Stomach (tissue), 9 donors: Measurements from ENCODE around the gene EIF3B. TPM values are rescaled to one million over a fixed set of nuclear protein-coding genes. Genes with fewer than 3 reads are reported as not detected.
"Not testable (repeated sequence)": the region's sequence is repeated elsewhere in the genome, so short reads cannot be mapped to it uniquely, and the experiment has no call there.

ENCODE experiments used
- DNase-seq, 2 donors: peaks; one replicate each; pipeline versions ENCODE4 v3.0.0 to v3.0.0-alpha.2; 2013 to 2019
- H3K27ac ChIP-seq, 5 donors: fragments of 200-600 bp in 4 of 5; sonication (generic) in 4 of 5; one replicate each; pipeline ENCODE4 v1.5.1; 2013 to 2019; ENCODE audit warnings: mild to moderate bottlenecking in 1 of 5, moderate library complexity in 1 of 5
- H3K27me3 ChIP-seq, 3 donors: fragments of 200-600 bp; sonication (generic); one replicate each; pipeline ENCODE4 v1.5.1; 2017 to 2019; ENCODE audit warnings: mixed run types in 1 of 3
- H3K36me3 ChIP-seq, 4 donors: fragments of 200-600 bp; sonication (generic); 1 replicate in 3 of 4; 2 replicates in 1 of 4; pipeline ENCODE4 v1.5.1; 2016 to 2019
- H3K4me1 ChIP-seq, 4 donors: fragments of 200-600 bp; sonication (generic); one replicate each; pipeline ENCODE4 v1.5.1; 2016 to 2019
- H3K4me3 ChIP-seq, 4 donors: fragments of 200-600 bp; sonication (generic) in 3 of 4; one replicate each; pipeline ENCODE4 v1.5.1; 2016 to 2019; ENCODE audit warnings: mild to moderate bottlenecking in 1 of 4
- H3K9me3 ChIP-seq, 4 donors: fragments of 200-600 bp; sonication (generic); one replicate each; pipeline ENCODE4 v1.5.1; 2016 to 2019
- EP300 ChIP-seq: sonication (generic); formaldehyde crosslinking; IDR thresholded peaks from one replicate; pipeline ENCODE4 v1.6.1; 2017; ENCODE audit warnings: antibody characterized with exemption
- POLR2A ChIP-seq, 4 donors: fragments of 450-650 bp; IDR thresholded peaks; one replicate each; pipeline ENCODE4 v1.6.1; 2016; ENCODE audit warnings: antibody characterized with exemption in 4 of 4, control low read depth in 2 of 4, mild to moderate bottlenecking in 1 of 4, moderate library complexity in 1 of 4
- POLR2AphosphoS5 ChIP-seq, 3 donors: sonication (generic); formaldehyde crosslinking; IDR thresholded peaks; one replicate each; pipeline ENCODE4 v1.6.1; 2016; ENCODE audit warnings: antibody characterized with exemption in 3 of 3
- WGBS, 5 donors: extraction: QIAGEN DNeasy Blood & Tissue Kit in 3 of 5; methylation state at CpG; one replicate each; pipeline versions ENCODE4 v1.1.5 to v1.1.7; 2013 to 2018; 5-methylcytosine and 5-hydroxymethylcytosine counted together
- intact Hi-C: fragments of 100-400 bp; cut with DNase I; formaldehyde crosslinking; loops from one replicate; pipeline ENCODE4 v1.15.1; 2023; ENCODE audit warnings: low total_unique reads
- polyA plus RNA-seq, 3 donors: library from polyadenylated mRNA; stranded (reverse); fragments of 200-250 nt; gene quantifications; one replicate each; pipeline ENCODE4 v1.2.3, GENCODE V29; 2013
- total RNA-seq, 5 donors: library from RNA; depleted of rRNA; stranded (reverse); fragments of >200 nt; gene quantifications; one replicate each; pipeline versions ENCODE4 v1.1.0 to v1.2.3, GENCODE V29; 2014 to 2016
- TF ChIP-seq, protein P1 (sequence below), 7 experiments: fragments of 450-650 bp in 4 of 7; fragments of 200-600 bp in 3 of 7; sonication (generic) in 3 of 7; IDR thresholded peaks; one replicate each; pipeline ENCODE4 v1.5.1; 2016 to 2019; ENCODE audit warnings: antibody characterized with exemption in 7 of 7, control low read depth in 2 of 7, mild to moderate bottlenecking in 1 of 7
- donor health status: healthy with polysubstance abuse.
- donor health status: Bipolar disorder and iron deficiency.
- donor health status: healthy.

The EIF3B gene
- total and polyA plus RNA-seq, 8 donors: 64.8 to 373 (median 131) TPM

GRCh38 chr7:2381881-2382509 lies 27.4 kb downstream of the EIF3B start:
- peaks cover 34 to 65% (median 59%) of the 10 kb centered on the region in 4 donors for H3K36me3 ChIP-seq
- no peak for DNase-seq
- H3K4me3 ChIP-seq: no peak overlapping the region
- H3K27ac ChIP-seq: no peak overlapping the region
- H3K27me3 ChIP-seq: no peaks in the 10 kb centered on the region
- TF ChIP-seq POLR2AphosphoS5 (IDR thresholded peaks at IDR 0.05): no peak
- TF ChIP-seq, protein P1, sequence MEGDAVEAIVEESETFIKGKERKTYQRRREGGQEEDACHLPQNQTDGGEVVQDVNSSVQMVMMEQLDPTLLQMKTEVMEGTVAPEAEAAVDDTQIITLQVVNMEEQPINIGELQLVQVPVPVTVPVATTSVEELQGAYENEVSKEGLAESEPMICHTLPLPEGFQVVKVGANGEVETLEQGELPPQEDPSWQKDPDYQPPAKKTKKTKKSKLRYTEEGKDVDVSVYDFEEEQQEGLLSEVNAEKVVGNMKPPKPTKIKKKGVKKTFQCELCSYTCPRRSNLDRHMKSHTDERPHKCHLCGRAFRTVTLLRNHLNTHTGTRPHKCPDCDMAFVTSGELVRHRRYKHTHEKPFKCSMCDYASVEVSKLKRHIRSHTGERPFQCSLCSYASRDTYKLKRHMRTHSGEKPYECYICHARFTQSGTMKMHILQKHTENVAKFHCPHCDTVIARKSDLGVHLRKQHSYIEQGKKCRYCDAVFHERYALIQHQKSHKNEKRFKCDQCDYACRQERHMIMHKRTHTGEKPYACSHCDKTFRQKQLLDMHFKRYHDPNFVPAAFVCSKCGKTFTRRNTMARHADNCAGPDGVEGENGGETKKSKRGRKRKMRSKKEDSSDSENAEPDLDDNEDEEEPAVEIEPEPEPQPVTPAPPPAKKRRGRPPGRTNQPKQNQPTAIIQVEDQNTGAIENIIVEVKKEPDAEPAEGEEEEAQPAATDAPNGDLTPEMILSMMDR (IDR thresholded peaks at IDR 0.05): no peak
- H3K4me1 ChIP-seq: no peaks in the 10 kb centered on the region
- no peaks in the 10 kb centered on the region for H3K9me3 ChIP-seq
- intact Hi-C loops: no loop called here
- WGBS, 5 donors: 87 to 94% (median 92%) methylated on average over 21 of the region's 21 CpGs

- Histone ChIP-seq H3K27ac (no peak overlapping the region), H3K4me3 (no peak overlapping the region), H3K27me3 (no peaks in the 10 kb centered on the region), H3K36me3 (peaks cover 28 to 50% (median 46%) of the 10 kb centered on the region in 4 donors), H3K4me1 (no peaks in the 10 kb centered on the region), H3K9me3 (no peaks in the 10 kb centered on the region)
- DNase-seq: no peak
- intact Hi-C loops: no loop called here
- WGBS, 5 donors: 79 to 85% (median 81%) methylated on average over 18 to 29 of the region's 29 CpGs
- TF ChIP-seq, protein P1 (IDR thresholded peaks at IDR 0.05): no peak
- TF ChIP-seq POLR2A (IDR thresholded peaks at IDR 0.05) (no peak), POLR2AphosphoS5 (IDR thresholded peaks at IDR 0.05) (no peak), EP300 (no peak)
Measured at GRCh38 chr7:2383543-2384274, 29.1 kb downstream of the EIF3B start.

DNA sequence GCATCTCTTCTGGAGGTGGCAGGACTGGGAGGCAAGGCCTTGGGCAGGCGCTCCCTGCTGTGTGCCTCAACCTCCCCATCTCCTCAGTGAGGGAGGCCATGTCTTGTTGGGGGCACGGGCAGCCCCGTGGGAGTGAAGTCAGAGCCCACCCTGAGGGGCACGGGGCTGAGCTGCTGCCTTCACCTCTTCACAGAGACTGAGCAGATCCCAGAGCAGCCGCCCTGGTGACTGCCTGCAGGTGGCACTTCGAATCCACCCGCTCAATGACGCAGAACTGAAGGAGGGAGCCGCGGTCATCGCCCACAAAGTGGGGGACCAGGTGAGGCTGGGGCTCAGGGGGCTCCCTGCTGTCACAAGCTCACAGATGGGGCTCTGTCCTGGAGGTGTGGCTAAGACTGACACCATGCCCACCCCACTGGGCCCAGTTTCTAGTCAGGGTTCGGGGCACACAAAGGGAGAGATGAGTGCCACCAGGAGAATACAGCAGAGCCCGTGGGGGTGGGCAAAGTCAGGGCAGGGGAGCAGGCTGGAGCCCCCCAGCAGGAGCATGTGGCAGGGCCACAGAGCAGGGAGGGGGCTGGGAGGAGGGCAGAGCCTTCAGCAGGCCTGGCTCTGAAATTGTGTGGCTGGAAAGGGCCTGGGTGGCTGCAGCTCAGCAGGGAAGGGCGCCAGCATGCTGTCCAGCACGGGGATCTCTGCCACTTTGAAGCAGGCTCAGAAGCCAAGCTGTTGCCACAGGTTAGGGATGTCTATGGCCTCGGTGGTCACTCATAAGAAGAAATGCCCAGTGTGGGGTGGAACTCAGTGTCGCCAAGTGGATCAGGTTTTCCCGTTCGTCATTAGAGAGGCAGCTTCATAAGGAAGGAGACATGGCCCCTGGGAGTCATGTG lies 30.0 kb downstream of the EIF3B start:
- Histone ChIP-seq H3K36me3 (peaks cover 19 to 41% (median 37%) of the 10 kb centered on the region in 4 donors), H3K27ac (no peak overlapping the region), H3K27me3 (no peaks in the 10 kb centered on the region), H3K9me3 (no peaks in the 10 kb centered on the region), H3K4me1 (no peaks in the 10 kb centered on the region), H3K4me3 (no peak overlapping the region)
- no peak for DNase-seq
- TF ChIP-seq, protein P1 (IDR thresholded peaks at IDR 0.05): no peak
- TF ChIP-seq EP300: no peak
- no peak for TF ChIP-seq POLR2A (IDR thresholded peaks at IDR 0.05)
- no peak for TF ChIP-seq POLR2AphosphoS5 (IDR thresholded peaks at IDR 0.05)
- intact Hi-C loops: no loop called here
- 75 to 87% (median 86%) methylated on average over 9 to 19 of the region's 19 CpGs for WGBS, 5 donors

GRCh38 chr7:2386122-2386521 lies 31.5 kb downstream of the EIF3B start:
- H3K4me3 ChIP-seq: not testable (repeated sequence)
- 85 to 92% (median 89%) methylated on average over 8 to 9 of the region's 9 CpGs for WGBS, 5 donors

More at GRCh38 chr7:2386122-2386521, 31.5 kb downstream of the EIF3B start:
- H3K36me3 ChIP-seq: peaks cover 4 to 26% (median 22%) of the 10 kb centered on the region in 4 donors
- H3K27ac ChIP-seq, DNase-seq, H3K4me1 ChIP-seq, H3K27me3 ChIP-seq, H3K9me3 ChIP-seq, intact Hi-C loops: not testable (repeated sequence)
